ENCODE data around the gene MGAT3. TPM values are rescaled to one million over a fixed set of nuclear protein-coding genes. Genes with fewer than 3 reads are reported as not detected.

The MGAT3 gene
- total RNA-seq, 1 donor from 2014 or later: 24.1 TPM

DNA sequence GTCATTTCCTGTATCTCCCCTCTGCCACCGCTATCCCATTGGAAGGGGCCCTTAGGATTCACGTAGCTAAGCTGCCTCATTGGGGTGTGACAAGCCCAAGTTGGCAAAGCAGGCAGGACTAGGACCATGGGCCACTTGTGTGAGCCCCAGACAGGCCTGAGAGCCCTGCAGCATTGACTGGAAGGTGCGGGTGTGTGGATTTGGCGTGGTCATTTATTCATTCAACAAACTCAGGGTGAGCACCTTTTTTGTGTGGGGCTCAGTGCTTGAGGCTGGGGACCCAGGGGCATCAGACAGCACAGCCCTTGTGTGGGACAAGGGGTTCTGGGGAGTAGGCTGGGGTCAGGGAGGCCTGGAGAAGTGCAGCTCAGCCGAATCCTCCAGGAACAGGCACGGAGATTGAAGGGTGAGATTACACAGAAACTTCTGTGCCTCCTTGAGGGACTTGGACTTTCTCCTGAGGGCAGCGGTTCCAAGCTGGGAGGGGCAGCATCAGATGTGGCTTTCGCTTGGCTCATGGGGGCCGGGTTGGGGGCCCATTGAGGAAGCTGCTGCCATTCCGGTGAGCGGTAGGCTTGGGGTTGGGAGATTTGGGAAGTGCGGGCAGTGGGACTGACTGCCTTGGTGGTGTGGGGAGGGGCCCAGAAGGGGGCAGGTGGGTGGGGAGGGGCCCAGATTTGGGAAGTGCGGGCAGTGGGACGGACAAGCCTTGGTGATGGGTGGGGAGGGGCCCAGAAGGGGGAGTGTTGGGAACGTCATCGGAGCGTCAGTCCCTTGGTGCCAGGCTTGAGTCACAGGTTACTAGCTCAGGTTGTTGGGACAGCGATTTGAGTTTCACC lies 11.9 kb downstream of the MGAT3 start:
- no peak for DNase-seq (ENCODE audit: low spot score)
- intact Hi-C loops (cut with DNase I): no loop called here

DNA sequence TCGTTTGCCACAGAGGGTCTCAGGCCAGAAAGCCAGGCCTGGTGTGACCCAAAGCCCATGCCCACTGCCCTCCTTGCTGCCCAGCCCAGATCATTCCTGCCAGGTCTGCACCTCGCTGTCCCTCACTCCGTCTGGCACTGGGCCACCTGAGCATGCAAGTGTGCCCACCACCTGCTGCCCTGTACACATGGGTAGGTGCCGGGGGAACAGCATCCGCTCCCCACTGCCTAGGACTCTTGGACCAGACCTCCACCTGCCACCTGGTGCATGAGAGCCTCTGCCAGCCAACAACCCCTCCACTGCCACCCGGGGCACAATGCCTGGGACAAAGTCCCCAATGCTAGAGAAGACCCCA lies 12.5 kb downstream of the MGAT3 start:
- DNase-seq (ENCODE audit: low spot score): no peak

DNA sequence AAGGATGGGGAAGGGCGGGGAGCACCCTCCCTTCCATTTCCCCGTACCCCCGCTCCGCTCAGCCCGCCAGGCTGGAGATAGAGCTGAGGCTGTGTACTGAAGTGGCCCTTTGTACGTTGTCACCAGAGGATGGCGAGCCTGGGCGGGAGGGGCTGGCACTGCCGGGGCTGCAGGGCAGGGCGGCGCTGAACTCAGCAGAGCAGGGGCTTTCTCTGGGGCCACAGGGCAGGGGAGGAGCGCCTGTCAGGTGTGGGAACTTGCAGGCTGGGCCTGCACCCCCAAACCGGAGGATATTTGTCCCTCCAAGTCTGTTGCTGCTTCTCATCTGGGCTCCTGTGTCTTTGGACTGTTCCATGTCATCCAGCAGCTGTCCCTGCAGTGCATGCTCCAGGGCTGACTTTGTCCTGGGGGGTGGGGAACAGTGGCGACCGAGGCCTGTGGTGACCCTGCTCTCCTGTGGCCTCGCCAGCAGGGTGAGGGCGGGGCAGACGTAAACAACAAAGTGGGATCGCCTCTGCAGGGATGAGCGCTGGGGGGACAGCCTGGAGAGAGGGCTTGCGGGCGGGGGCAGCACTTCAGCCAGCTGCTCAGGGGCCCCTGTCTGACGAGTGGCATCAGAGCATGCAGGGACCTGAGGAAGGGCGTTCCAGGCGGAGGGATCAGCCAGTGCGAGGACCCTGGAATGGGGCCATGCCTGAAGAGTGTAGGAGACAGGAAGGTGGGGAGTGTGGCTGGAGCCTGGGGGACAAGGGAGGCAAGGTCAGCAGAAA lies 13.1 kb downstream of the MGAT3 start:
- no peak for DNase-seq (ENCODE audit: low spot score)
- intact Hi-C loops (cut with DNase I): no loop called here

More for the DNA sequence above, 12.5 kb downstream of the MGAT3 start:
- intact Hi-C loops (cut with DNase I): no loop called here

DNA sequence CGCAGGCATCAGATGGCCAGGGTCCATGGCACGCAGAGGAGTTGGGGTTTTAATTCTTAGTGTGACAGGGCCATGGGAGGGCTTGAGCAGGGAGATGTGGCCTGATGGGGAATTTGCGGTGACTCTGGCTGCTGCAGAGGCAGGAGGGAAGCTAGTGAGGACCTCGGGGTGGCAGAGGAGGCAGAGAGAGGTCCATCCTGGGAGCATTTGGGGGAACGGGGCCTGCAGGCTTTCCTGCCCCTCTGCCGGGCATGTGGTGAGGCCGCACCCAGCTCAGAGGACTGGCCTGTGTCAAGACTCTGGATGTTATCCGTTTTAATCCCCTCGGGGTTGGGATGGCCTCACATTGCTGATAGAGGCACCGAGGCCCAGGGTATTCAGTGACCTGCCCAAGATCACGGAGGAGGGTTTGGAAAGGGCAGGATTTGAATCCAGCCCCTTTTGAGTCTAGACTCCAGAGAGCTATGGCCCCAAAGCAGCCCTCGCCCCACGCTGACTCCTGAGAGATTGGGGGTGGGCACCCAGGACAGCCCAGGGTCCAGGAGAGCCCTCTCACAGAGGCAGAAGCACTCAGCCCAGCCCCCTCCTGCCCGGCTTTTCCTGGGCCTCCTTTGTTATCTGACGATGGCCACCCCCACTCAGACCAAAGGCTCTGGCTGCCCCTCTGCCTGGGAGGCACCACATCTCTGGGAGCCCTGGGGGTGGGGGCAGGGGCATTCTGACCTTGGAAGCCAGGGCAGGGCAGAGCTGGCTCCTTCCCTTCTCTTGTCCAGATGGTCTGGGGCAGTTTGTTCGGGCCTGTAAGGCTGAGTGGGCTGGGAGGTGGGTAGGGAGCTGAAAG lies 13.9 kb downstream of the MGAT3 start:
- DNase-seq (ENCODE audit: low spot score): no peak
- intact Hi-C loops (cut with DNase I): no loop called here

DNA sequence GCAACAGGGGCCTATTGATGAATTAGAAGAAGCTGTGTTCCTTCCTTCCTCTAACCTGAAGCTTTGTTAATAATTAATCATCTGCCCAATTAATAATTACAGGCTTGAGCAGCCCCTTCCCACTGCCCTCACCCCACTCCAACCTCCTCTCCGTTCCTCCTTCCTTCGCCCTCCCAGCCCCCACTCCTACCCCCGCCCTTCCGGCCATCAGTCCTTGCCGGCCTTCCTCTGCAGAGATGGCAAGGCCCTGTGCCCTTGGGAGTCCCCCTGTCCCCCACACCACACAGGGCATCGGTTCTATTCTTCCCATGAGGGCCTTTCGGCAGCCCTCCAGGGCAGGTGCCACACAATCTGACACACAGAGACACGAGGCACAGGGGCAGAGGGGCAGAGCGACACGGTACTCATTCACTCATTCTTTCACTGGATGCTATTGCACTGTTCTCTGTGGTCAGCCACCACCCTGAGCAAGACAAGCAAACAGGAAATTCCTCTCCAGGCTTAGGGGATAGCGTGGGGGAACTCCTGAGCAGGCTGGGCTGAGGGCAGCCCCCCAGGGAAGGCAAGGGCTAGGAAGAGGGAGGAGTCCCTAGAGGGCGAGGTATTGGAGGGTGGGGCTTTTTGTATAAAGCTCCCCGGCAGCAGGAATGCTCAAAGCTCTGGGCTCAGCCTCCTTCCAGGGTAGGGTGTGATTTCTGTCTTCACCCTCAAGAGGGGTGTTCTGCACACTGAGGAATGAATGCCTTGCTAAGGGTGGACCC lies 14.7 kb downstream of the MGAT3 start:
- intact Hi-C loops (cut with DNase I): no loop called here
- no peak for DNase-seq (ENCODE audit: low spot score)

DNA sequence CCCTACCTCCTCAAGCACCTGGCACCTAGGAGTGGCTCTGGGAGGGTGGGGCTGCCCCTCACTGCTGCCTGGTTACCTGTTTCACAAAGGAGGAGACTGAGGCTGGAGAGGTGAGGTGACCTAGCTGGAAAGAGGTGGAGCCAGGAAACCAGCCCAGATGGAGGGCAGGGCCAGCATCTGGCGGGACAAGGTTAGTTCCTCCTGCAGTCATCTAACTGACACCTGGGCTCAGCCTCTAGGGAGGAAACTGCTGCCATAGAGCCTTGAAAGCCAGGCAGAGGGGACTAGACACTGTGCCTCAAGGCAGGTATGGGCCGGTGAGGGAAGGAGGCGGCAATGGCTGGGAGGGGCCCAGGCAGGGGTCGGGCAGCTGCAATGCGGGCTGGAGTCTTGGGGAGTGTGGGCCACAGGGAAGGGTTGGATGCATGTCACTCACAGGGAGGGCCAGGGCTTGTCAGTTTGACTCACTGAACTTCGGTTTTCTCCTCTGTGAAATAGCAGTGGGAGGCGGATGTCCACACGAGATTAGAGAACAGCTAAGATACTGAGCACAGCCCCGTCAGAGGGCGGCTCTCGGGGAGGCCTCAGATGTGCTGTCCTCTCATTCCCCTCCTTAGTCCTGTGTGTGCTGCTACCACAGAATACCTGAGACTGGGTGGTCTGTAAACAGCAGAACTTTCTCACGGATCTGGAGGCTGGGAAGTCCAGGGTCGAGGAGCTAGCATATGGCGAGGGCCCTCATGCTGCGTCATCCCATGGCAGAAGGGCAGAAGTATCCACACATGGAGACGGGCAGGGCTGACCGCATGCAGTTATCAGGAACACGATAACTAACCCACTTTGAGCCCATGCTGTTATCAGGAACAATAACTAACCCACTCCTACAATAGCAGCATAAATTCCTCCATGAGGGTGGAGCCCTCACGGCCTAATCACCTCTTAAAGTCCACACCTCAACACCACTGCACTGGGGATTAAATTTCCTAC lies 16.1 kb downstream of the MGAT3 start:
- intact Hi-C loops (cut with DNase I): no loop called here
- DNase-seq (ENCODE audit: low spot score): no peak

DNA sequence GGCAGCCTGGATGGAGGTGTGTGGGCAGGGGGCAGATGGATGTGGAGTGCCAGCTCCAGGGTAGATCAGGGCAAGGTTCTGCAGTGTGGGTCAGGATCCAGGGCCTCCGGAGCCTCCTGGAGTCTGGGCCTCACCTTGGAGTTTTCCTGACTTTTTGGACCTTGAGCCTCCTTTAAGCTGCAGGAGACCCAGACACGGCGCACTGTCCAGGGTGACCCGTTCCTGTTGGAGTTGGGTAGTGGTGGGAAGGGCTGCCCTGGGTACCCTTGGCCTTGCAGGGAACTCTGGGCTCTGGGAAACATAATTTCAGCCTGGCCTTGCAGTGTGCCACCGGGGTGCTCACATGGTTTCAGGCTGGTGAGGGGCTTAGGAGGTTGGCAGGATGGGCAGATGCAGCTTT lies 17.0 kb downstream of the MGAT3 start:
- intact Hi-C loops (cut with DNase I): no loop called here
- DNase-seq (ENCODE audit: low spot score): no peak

DNA sequence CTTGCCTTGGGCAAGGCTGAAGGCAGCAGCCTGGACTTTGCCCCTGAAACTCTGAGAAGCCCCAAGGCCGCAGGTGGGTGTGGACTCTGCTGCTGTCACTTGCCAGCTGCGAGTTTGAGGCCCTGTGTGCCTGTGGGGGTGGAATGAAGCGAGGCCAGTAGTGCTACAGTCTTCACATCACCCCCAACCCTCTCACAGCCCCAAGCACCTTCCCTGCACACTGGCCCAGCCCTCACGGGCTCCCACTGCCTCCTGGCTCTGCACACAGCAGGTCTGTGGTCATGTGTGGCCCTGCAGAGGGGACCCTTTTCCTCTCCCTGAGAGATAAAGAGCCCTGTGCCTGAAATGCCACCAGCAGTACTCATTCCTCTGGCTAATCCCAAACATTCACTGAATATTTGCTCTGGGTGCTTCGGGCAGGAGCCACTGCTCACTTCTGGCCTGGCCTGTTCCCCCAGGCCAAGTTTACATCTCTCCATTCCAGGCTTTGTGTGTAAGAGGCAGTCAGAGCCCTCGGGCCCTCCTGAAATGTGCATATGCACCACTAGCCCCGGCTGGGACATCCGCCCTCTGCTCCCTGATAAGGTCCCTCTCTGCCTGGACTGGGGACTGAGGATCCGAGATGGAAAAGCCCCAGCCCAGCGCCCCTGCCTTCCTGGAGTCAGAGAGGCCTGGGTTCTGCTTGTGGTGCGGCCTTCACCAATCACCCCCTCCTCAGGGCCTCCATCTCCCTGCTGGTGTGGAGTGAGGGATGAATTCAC lies 17.7 kb downstream of the MGAT3 start:
- DNase-seq (ENCODE audit: low spot score): no peak
- intact Hi-C loops (cut with DNase I): no loop called here

DNA sequence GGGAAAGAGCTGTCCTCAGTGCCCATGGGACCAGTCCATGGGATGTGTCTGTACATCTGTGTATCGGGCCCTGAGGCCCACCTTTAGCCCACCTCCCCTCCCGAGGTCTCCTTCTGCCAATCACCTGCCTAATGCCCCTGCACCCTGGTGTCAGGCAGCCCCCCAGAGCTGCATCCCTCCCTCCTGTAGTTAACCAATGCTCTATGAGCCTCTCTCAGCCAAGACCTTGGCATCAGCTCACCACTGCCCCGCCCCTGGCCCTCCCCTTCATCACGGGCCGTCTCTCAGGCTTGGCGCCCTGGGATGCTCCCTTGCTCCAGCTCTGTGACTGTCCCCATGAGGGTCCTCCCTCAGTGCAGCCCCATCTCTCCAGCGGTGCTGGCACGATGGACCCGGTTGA lies 18.5 kb downstream of the MGAT3 start:
- intact Hi-C loops (cut with DNase I): no loop called here

DNA sequence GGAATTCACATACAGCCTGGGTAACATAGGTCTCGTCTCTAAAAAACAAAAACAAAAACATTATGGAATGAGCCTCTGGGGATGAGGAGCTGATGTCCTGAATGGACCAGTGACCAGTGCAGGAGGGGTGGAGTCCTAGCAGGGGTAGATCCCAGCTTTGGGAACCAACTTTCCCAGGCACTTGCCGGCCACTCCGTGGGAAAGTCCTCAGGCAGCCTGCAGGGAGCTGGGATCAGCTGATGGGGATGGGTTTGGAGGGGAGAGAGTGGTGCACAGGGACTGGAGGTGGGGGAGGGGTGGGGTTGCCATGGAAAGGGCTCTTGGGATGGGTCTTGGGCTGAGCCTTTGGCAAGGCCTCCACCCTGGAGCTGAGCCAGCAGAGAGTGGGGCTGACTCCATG lies 19.1 kb downstream of the MGAT3 start:
- intact Hi-C loops (cut with DNase I): no loop called here
- DNase-seq (ENCODE audit: low spot score): no peak

More for the DNA sequence above, 18.5 kb downstream of the MGAT3 start:
- DNase-seq (ENCODE audit: low spot score): no peak

DNA sequence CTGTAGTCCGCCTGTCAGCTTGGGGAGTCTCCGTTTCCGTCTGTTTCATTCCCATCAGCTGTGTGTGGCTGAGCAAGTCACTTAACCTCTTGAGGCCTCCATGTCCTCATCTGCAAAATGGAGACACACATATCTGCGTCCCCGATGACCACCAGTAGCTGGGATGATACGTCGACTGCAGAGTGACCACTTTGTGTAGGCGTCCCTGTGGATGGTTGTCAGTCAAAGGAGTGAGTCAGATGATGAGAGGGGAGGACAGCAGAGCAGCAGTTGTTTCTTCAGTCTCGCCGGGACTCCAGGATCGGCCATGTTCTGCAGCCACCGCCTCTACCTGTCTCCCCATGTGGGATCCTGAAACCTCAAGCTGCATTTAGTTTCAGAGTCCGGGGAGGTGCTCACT lies 19.9 kb downstream of the MGAT3 start:
- DNase-seq (ENCODE audit: low spot score): no peak
- intact Hi-C loops (cut with DNase I): no loop called here

DNA sequence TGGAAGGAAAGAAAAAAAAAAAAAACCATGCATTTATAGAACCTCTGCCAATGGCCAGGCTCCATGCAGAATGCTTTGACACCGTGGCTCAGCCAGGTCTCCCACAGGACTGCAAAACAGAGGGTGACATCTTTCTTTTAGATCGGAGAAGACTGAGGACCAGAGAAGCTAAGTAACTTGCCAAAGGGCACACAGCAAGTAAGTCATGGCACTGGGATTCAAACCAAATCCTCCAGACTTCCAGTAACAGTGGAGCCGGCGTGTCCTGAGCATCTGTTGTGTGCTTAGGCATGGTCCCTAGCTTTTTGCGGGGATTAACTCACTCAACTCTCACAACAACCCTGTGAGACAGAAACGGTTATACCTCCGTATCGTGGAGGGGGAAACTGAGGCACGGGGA lies 20.7 kb downstream of the MGAT3 start:
- no peak for DNase-seq (ENCODE audit: low spot score)
- intact Hi-C loops (cut with DNase I): no loop called here

DNA sequence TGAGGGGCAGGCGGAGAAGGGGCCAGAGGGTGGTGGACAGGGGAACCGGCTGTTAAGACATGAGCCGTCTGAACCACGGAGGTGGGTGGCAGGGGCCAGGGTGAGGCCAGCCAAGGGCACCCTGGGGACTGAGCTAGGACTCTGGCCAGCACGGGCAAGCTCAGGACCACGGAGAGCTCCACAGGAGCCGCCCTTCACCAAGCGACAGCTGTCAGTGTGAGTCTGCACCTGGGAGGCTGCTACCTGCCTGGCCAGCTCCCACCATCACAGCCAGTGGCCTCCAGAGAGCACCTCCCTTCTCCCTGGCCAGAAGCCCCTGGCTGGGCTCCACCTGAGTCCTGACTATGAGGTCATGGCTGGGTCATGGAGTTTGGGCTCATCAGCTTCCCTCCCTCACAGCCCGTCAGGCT lies 21.6 kb downstream of the MGAT3 start:
- intact Hi-C loops (cut with DNase I): no loop called here

DNA sequence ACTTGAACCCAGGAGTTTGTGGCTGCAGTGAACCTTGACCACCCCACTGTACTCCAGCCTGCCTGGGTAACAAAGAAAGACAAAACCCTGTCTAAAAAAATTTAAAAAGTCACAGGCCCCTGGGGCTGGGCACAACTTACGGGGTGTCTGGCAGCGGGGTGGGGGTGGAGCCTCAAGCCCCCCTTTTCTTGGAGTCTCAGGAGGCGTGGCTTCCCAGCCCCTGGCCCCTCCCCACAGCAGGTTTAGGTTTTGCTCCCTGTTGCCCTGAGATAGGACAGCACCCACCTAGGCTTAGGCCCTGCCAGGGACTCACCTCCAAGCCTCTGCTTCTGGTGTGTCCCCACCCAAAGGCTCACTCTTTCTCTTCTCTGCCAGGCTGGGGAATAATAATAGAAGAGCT lies 22.4 kb downstream of the MGAT3 start:
- intact Hi-C loops (cut with DNase I): no loop called here
- DNase-seq (ENCODE audit: low spot score): no peak

More for the DNA sequence above, 21.6 kb downstream of the MGAT3 start:
- DNase-seq (ENCODE audit: low spot score): no peak

DNA sequence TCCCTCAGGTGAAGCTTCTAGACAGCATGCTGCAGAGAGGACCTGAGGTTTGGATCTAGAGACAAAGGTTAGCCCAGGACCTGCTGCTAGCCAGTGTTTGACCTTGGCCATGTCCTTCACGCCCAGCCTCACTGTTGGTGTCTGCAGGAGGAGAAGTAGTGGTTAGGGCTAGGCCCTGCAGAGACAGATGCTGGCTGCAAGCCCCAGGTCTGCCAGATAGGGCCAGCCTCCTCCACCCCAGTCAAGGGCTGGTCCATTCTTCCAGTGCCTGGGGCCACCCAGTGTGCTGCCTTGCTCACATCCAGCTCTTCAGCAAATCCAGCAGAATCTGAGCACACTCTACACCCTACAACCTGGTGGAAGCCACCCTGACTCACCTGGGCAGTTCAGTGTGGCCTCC lies 23.7 kb downstream of the MGAT3 start:
- no peak for DNase-seq (ENCODE audit: low spot score)
- intact Hi-C loops (cut with DNase I): no loop called here

DNA sequence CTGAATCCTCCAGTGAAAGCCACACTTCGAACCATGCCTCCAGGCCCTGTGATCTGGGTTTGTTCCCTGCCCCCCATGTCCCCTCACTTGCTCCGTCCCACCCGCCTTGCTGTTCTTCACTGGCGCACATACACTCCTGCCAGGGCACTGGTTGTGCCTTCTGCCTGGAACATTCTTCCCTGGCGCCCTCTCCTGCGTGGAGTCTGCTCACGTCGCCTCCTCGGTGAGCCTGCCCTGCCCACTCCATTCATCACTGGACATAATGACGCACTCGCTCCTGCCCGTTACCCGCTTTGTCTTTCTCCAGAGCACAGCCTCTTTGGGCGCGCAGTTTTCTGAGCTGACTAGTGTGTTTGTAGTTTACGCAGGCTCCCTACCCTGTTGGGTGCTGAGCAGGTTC lies 24.2 kb downstream of the MGAT3 start:
- intact Hi-C loops (cut with DNase I): no loop called here
- DNase-seq (ENCODE audit: low spot score): no peak

DNA sequence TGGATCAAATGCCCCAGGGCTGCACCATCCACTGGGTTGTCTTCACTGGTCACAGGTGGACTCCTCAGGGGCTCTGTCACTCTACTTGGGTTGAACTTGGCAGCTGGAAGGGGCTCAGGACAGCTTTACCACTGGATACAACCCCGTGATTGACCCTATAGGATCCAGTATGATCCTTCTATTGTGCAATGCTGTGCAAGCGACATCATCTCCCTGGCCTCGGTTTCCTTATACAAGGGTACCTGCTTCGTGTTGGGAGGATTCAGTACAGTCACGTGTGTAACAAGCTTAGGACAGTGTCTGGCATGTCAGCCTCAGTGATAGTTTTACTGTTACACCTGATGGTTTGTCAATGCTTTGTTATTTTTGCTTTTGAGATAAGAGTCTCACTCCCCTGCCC lies 24.8 kb downstream of the MGAT3 start:
- intact Hi-C loops (cut with DNase I): no loop called here
- DNase-seq (ENCODE audit: low spot score): no peak

DNA sequence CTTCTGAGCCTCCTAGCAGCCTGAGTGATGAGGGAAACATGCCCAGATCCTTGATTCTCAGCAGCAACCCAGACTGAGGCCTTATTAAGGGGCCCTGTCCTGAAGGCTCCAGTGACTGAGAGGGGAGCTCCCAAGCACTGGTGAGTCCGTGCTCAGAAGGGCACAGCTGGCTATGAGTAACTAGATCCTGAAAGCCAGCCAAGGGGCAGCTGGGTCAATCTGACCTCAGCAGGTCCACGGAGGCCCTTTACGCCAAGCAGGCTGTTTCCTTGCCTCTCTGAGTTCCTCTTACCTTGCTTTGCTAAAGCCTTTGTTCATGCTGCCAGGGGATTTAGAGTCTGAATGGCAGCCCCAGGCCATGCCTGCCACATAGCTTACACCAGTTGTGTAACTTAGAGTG lies 26.0 kb downstream of the MGAT3 start:
- intact Hi-C loops (cut with DNase I): no loop called here
- DNase-seq (ENCODE audit: low spot score): no peak
